GM12891 (cell line): Measurements from ENCODE around the gene PRMT2.

Experiments
- POLR2A ChIP-seq: IDR thresholded peaks from 2 replicates; pipeline ENCODE4 v1.6.1; 2011; ENCODE audit warnings: low read depth, low read length, control low read depth
- POLR2AphosphoS5 ChIP-seq: IDR thresholded peaks from 2 replicates; pipeline ENCODE4 v1.6.1; 2011; ENCODE audit warnings: low read depth, low read length, control low read depth

- TF ChIP-seq POLR2A: no peak
- no peak for TF ChIP-seq POLR2AphosphoS5
Observed at GRCh38 chr21:46621457-46622182, 13.9 kb upstream of the PRMT2 start.
